ENCODE data around the gene SLC25A1.
"Not testable (repeated sequence)": the region's sequence is repeated elsewhere in the genome, so short reads cannot be mapped to it uniquely, and the experiment has no call there.

Gene SLC25A1

DNA sequence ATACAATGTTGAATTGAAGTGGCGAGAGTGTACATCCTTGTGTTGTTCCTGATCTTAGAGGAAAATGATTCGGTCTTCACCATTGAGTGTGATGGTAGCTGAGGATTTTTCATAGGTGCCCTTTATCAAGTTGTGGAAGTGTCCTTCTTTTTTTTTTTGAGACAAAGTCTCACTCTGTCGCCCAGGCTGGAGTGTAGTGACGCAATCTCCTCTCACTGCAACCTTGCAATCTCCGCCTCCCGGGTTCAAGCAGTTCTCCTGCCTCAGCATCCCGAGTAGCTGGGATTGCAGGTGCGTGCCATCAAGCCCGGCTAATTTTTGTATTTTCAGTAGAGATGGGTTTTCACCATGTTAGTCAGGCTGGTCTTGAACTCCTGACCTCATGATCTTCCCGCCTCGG is 19.9 kb downstream of the SLC25A1 start:
- DNase-seq = not testable (repeated sequence)

DNA sequence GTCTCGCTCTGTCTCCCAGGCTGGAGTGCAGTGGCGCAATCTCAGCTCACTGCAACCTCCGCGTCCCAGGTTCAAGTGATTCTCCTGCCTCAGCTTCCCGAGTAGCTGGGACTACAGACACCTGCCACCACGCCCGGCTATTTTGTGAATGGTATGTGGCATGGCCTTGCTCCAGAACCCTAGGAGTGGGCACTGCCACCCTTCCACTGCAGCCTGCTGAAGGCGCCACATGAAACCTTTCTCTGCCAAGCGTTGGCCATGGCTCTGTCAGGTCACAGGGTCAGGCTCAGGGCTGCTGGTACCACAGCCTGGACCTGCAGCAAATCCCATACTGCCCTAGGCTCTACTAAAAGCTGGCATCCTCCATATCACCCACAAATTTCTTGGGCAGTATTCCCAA is 22.4 kb downstream of the SLC25A1 start:
- not testable (repeated sequence) for DNase-seq

DNA sequence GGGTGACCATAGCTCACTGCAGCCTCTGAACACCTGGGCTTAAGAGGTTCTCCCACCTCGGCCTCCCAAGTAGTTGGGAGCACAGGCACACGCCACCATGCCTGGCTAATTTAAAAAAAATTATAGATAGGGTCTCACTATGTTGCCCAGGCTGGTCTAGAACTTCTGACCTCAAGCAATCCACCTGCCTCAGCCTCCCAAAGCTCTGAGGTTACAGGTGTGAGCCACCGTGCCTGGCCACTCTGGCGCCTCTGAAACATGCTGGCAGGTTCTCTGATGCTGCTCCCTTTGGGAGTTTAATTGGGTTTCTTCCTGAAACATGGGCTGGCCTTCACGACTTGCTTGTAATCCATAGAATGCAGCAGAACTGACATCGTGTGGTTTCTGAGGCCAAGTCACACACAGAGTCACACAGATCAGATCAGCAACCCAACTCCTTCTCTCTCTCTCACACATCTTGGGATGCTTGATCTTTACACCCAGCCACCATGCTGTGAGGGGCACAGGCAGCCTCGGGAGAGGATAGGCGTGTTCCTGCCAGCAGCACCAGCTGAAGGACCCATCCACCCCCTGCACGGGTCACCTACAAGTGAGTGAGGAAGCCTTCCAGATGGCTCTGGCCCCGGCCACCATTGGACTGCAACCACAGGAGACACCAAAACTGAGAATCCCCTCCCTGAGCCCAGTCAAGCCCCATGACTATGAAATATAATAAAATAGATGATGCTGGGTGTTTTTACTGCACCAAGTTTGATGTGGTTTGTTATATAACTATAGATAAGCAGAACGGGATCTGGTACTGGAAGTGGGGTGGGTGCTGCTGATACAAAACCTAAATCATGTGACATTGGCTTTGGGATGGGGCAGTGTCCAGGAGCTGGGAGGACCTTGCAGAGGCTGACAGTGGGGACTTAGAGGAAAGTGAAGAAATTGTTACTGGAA is 25.3 kb downstream of the SLC25A1 start:
- no peak for DNase-seq

DNA sequence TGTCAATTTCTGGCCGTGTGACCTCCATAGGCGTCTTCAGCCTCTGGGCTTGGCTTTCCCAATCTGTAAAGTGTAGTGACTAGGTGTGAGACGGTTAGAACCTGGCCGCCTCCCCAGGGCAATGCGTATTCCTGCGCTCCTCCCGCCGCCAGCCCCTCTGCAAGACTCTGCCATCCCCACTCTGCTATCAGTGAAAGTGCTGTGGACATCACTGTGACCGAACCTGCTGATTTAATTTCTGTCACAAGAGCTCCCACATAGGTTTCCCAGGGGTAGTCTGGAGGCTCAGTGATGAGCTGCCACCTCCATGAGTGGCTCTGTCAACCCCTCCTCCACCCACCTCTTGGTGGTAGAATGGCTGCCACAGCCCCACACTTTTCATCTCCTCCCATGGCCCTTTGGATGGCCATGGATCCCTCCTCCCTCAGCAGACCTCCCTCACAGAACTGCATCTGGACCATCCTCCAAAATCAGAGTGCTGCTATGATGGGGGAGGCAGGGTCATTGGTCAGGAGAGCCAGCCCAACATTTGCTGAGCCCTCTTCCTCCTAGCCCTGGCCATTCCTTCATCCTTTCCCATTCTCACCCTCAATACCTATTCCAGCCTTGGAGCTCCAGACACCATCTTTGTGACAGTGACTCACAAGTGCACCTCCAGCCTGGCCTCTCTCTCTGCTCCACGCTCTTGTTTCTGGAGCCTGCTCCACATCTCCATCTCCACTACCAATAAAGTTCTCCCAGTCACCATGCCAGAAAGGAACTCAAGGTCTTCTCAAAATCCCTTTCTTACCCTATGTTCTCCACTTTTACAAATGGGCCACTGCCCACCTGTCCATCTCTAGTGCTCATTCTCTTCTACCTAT is 27.0 kb downstream of the SLC25A1 start:
- no peak for DNase-seq

DNA sequence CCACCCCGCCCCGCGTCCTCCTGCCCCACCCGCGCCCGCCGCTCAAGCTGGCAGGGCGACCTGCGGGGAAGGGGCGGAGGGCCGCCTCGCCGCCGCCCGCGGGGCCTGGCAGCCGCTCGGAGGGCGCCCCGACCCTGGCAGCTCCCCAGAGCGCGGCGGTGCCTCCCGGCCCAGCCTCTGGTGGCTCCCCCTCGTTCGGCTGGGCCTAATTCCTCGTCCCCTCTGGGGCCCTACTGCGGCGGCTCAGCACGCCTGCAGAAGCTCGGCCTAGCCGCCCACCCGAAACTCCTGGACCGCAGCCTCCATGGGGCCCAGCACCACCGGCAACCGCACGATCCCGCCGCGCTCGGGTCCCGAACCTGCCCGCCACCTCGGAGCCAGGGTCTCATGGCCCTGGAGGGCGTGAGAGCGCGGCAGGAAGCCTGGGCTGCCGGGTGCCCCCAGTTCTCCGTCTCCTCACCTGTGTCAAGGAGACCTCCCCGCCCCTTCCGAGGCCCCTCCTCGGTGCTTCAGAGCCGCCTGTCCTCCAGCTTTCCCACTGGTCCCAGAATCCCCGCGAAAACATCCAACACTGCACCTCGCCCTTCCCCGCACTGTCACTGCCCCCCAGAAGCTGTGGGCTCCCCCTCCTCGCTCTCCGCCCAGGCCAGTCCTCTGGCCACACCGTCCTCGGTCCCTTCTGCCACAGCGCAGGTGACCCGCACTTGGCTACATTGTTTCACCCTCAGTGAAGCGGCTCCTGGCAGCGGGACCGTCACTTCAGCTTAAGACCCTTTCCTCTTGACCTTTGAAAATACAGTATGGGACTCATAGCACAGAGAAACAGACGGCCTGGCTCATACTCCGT is 27.8 kb downstream of the SLC25A1 start:
- no peak for DNase-seq

DNA sequence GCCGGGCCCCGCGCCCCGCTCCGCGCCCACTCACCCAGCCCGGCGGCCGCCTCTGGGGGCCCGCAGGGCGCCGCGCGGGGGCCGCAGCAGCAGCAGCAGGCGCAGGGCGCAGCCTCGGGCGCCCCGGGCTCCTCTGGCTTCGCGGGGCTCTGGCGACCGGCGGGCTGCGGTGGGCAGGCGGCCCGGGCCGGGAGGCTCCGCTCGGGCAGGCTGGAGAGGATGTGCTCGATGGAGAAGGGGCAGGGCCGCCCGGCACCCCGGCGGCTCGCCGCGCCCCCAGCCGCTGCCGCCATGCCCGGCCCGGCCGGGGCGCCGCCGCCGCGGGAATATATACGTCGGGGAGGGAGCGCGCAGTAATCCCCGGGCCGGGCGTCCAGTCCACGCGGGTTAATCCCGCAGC is 28.5 kb downstream of the SLC25A1 start, which contains the start of gene GSC2:
TSS of gene GSC2 (minus strand) at position 302 of the 400 bp plus-strand sequence. CDS start at position 293, 9 bp downstream.
- DNase-seq = no peak

DNA sequence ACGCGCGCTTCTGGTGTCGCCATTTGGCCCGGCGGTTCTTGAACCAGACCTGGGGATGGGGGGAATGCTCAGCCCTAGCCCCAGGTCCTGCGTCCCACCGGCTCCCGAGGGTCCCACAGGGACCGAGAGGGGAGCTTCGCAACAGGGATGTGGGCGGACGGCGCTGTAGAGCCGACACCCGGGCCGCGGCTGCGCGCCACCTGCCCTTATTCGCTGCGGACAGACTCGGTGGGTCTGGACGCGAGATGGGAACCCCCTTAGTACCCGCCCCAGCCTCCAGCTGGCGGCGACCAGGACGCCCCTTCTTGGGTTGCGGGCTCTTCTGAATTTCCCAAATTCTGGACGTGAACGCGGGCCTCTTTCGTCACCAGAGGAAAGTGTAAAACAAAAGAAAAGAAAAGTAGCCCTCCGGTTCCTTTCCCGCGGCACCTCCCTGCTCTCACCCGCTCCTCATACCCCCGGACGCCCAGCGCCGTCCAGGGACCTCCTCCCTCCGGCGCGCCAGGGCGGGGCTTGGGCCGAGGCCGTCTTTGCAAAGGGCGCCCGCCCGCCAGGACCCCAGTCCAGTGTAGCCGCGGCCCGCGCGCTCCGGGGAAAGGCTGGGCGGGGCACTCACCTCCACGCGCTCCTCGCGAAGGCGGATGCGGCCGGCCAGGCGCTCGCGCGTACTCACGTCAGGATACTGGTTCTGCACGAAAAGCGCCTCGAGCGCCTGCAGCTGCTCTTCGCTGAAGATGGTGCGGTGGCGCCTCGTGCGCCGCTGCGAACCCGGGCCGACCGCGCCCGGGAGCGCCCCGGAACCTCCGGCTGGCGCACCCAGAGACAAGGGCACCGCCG is 29.3 kb downstream of the SLC25A1 start:
- DNase-seq = peak in 1 of 4 experiments; percentile 24

DNA sequence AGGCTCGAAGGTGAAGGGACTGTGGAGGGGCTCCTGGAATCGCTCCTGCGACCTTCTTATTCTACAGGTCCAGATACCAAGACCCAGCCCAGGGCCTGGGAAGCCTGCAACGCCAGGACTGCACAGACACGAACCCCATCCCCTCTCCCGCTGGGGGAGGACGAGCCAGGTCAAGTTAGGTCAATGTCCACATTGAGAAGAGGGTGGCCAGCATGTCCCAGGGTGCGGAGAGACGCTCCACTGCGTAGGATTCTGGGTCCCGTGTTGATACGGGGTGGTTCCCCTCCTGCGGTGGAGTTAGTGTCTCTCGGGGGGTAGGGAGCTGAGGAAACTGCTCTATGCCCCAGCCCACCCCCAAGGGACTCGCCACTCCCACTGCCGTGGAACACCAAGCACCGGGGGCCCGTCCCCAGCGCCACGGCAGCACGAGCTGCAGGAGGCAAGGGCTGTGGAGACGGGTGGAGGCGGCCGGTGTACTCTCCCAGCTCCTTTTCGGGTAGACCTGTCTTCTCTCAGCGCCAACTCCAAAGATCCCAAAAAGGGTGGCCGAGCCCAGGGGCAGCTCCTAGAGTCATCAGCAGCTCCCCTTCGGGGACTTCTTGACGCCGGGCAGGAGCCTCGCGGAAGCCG is 30.0 kb downstream of the SLC25A1 start:
- DNase-seq = no peak

DNA sequence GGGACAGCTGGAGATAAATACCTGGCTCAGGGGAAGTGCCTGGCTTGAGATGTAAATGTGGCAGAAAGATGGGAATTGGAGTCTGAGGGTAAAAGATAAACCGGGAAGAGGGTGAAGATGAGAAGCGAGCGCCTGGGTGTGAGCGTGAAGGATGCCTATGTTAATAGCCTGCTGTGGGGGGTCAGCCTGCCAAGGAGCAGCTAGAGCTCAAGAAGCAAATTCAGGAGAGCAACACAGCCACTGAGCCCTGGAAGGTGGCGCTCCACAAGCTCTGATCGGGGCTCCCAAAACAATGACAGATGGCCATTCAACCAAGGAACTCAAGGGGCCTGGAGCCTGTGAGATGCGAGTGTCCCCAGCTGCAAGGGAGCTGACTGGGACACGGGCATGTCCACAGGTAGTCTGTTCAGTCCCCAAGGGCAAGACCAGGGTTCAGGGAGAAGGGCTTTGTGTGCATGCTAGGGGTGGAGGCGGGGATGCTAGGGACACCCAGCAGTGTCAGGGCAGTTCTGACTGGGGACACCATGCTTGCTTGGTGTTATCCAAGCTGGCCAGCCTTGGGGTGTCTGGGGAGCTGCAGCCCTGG is 31.2 kb downstream of the SLC25A1 start:
- DNase-seq = no peak

DNA sequence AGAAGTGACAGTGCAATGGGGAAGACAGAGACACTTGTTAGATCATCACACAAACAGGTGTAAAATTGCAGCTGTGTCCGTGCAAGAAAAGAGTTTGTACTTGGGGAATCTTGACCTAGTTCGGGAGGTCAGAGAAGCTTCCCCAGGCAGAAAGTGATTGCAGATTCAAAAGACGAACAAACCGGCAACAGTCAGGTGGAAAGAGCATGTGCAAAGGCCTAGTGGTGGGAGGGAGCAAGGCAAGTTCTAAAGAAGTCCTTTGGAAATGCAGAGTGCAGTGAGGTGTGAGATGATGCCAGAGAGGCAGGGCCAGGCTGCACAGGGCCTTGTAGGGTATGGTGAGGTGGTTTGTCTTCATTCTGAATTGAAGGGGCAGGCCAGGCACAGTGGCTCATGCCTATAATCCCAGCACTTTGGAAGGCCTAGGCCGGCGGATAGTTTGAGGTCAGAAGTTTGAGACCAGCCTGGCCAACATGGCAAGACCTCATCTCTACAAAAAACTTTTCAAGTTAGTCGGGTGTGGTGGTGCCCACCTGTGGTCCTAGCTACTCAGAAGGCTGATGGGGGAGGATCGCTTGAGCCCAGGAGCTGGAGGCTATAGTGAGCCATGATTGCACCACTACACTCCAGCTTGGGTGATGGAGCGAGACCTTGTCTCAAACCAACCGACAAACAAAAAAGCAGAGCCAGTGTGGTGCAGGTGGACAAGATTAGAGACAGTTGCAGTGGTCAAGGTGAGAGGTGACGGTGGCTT is 32.1 kb downstream of the SLC25A1 start:
- DNase-seq = no peak

DNA sequence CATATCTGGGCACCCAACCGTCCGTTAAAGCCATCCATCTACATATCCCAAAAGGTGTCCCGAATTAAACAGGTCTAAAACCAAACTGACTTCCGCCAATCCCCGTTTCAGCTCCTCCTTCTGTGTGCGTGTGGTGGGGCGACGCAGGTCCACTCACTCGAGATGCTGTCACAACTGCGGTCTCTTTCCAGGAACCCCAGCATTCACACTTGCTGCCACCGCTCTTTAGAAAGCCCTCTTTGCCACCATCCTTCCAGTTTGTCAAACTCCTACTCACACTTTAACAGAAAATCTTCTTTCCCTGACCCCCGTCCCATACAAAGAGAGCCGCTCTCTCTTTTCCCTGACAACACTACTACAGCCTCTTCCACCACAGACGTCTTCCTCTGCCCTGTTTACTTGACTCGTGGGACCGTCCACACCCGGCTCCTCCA is 34.6 kb downstream of the SLC25A1 start:
- DNase-seq = peak in 1 of 4 experiments; percentile 32

DNA sequence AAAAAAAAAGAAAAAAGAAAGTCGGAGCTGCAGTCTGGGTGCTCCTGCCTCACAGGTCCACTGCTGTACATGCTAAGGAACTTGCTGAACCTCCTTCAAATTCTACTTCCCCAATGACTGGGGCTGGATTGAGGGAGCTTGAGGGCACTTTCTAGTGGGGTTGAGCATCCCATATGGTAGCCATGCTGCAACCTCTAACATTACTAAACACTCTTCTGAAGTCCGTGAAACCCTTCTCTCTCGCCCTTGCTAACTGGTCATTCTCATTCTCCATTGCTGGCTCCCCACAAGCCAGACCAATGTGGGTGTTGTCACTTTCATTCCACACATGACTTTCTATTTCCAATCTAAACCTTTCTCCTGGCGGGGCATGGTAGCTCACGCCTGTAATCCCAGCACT is 35.3 kb downstream of the SLC25A1 start:
- DNase-seq = no peak

DNA sequence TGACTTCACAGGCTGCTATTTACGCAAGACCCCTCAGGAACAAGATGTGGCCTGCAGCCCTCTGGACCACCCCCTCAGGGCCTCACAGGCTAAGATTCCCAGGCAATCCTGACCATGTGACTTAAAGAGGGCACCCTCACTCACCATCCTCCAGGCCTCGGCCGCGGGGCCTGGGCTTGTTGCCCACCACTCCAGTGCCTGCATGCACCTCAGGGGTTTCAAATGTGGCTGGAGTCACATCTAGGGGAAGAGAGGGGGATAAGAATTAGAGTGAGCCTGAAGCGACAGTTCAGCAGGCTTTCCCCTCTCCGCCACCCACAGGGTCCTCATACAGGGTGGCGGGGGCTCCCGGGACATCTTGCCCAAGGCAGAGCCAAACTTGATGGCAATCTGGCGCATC is 36.1 kb downstream of the SLC25A1 start:
- no peak for DNase-seq

DNA sequence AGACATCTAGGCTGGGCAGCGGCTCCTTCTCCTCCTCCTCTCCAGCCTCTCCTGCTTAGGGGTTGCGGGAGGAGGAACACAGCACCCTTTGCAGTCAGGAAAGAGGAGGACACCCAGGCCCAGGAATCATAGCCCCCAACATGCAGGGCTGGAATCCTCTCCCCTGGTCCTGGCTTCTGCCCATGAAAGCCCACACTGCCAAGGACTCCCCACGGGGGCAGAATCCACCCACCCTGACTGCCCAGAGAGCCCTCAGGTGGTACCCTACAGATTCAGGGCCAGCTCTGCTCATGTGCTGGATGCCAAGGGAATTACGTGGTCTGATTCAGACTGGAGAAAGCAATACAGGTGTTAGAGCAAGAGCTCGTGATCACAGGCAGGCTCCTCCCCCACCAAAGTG is 38.6 kb downstream of the SLC25A1 start:
- no peak for DNase-seq

DNA sequence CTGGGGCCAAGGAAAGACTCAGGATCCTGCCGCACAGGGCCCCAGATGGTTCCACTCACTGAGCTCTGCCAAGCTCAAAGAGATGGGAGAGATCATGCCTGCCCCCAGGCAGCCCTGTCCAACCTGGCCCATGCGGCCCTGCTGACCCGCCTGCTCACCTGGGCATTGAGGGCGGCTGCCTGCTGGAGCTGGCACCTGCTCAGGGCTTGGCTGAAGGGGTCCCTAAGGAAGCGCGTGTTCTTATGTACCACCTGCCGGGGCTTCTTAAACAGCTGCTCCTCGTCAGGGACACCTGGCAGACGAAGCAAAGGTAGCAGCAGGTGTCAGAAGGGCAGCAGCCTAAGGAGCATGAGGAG is 39.6 kb downstream of the SLC25A1 start:
- no peak for DNase-seq

DNA sequence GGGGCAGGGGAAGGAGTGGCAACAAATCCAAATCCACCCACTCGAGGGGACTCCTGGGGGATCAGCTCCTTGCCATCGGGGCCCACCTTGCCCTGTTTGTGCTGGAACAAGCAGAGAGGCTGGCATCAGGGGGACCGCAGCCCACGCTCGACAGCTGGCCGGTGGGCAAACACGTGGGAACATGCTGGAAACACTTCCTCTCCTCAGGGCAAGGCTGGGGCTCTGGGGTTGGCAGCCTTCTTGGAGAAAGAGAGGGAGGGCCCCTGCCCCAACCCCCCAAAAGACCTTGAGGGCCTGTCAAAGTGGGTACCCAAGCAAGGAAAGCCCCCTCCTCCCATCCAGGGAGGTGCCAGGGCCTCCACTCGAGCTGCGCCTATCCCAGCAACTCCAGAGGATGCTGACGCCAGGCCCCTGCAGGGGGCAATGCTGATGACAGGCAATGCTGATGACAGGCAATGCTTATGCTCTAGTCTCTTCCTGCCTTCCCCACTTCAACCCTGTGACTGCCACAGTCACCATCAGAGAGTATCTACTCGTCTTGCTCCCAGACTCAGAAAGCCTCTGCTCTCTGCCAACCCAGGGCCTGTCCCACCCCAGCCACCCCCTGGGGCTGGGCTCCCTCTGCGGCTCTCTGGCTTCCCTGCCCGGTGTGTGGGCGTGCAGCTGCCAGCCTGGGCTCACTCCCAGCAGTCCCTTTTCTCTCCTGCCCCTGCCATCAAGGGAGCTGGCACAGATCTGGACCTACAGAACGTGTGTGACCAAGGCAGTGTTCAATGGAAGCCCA is 40.1 kb downstream of the SLC25A1 start:
- no peak for DNase-seq

DNA sequence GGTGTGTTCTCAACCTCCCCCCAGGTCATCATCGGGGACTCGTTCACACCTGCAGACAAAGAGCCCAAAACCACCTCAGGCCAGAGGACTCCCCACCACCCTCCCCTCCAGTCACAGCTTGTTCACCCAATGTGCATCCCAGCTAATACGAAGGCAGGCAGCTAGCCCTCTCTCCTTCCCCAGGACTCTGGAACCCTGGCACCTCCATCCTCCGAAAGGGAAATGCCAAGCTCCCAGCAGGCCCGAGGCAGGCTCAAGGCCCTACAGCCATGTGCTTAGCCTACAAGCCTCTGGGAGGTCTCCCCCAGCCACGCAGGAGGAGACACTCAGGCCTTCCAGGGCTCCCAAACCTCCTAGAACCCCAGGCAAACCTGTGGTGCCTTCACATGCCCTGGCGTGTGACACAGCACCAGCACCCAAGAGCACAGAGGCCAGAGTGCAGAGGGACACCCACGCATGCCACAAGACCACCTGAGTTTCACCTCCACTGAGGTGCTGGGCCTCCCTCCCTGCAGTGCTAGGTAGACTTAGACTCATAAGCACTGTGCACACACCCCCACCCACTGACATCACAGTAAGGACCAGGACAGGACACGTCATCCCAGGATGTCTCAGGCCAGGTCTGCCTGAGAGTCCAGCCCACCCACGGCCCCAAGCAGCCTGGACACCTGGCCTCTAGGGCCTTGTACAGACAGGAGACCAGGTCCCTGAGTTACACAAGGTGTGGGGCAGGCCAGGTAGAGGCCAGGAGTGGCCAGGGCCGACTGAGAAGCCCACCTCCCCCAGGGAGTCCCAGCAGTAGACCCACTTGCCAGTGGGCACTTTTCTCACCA is 40.9 kb downstream of the SLC25A1 start:
- no peak for DNase-seq

DNA sequence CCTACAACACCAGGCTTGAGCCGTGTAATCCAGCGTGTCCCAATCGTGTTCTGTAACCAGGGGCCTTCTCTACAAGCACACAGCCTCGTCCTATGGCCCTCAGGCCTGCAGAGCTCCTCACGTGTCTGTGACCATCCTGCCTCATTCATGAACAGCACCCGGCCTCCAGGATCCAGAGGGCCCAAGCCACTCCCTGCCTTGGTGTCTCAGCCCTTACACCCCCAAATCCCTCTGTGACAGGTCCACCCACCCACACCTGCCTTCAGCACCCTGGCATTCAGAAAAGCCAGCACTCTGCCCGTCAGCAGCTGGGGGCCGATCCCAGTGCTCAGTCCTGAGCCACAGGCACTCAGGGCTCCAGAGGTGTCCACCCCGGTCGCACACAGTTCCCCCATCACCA is 41.6 kb downstream of the SLC25A1 start:
- no peak for DNase-seq

Measured in activated naive CD4-positive, alpha-beta T cell (primary cell).